ENCODE results near the gene MCOLN2. TPM values are rescaled to one million over a fixed set of nuclear protein-coding genes. Genes with fewer than 3 reads are reported as not detected.
"Not testable (repeated sequence)": the region's sequence is repeated elsewhere in the genome, so short reads cannot be mapped to it uniquely, and the experiment has no call there.

MCOLN2 gene
- total RNA-seq, 1 experiment from 2014 or later = 3.8 TPM

- no peak for TF ChIP-seq FOXP4 (CRISPR knock-in tag; IDR thresholded peaks at IDR 0.05)
- no peak for TF ChIP-seq USF2 (CRISPR knock-in tag; IDR thresholded peaks at IDR 0.05)
- no peak for TF ChIP-seq ZMAT4 (CRISPR knock-in tag; IDR thresholded peaks at IDR 0.05)
Measured at GRCh38 chr1:84988588-84988987, 8.3 kb downstream of the MCOLN2 start (continued).

GRCh38 chr1:84986561-84986960 lies 10.4 kb downstream of the MCOLN2 start:
- CTCF ChIA-PET = not testable (repeated sequence)

GRCh38 chr1:84985365-84985764 lies 11.5 kb downstream of the MCOLN2 start:
- Mint-ChIP-seq H3K27me3 (ENCODE audit: low read depth) (no peaks in the 10 kb centered on the region), H3K27ac (no peak overlapping the region), H3K36me3 (no peaks in the 10 kb centered on the region), H3K4me1 (no peaks in the 10 kb centered on the region), H3K4me3 (no peak overlapping the region), H3K9me3 (peaks cover 6% of the 10 kb centered on the region)
- POLR2A ChIA-PET = no interaction called here
- ATAC-seq (no peak), DNase-seq (ENCODE audit: low spot score) (no peak)
- CTCF ChIA-PET = no interaction called here
- no peak for TF ChIP-seq ELF4 (CRISPR knock-in tag; IDR thresholded peaks at IDR 0.05; ENCODE audit: low read depth)
- no peak for TF ChIP-seq ZNF671 (CRISPR knock-in tag; IDR thresholded peaks at IDR 0.05)
- no peak for TF ChIP-seq FOXP4 (CRISPR knock-in tag; IDR thresholded peaks at IDR 0.05)
- TF ChIP-seq GTF2I (CRISPR knock-in tag; conservative IDR thresholded peaks at IDR 0.05) = no peak
- no peak for TF ChIP-seq TEAD1 (CRISPR knock-in tag; IDR thresholded peaks at IDR 0.05)
- TF ChIP-seq CREB1 (CRISPR knock-in tag; IDR thresholded peaks at IDR 0.05) = no peak
- TF ChIP-seq NR1H2 (CRISPR knock-in tag; IDR thresholded peaks at IDR 0.05) = no peak
- TF ChIP-seq ATF1 (CRISPR knock-in tag; IDR thresholded peaks at IDR 0.05) = no peak
- no peak for TF ChIP-seq ZNF263 (CRISPR knock-in tag; IDR thresholded peaks at IDR 0.05; ENCODE audit: low read depth)
- no peak for TF ChIP-seq ZNF232 (CRISPR knock-in tag; IDR thresholded peaks at IDR 0.05)
- TF ChIP-seq RORB (CRISPR knock-in tag; IDR thresholded peaks at IDR 0.05) = no peak
- TF ChIP-seq IRF1 (CRISPR knock-in tag; IDR thresholded peaks at IDR 0.05) = no peak
- TF ChIP-seq CDX4 (CRISPR knock-in tag; IDR thresholded peaks at IDR 0.05; ENCODE audit: borderline replicate concordance) = no peak
- TF ChIP-seq USF2 (CRISPR knock-in tag; IDR thresholded peaks at IDR 0.05) = no peak
- no peak for TF ChIP-seq ZNF416 (CRISPR knock-in tag; IDR thresholded peaks at IDR 0.05)
- TF ChIP-seq ZSCAN18 (CRISPR knock-in tag; IDR thresholded peaks at IDR 0.05) = no peak
- no peak for TF ChIP-seq ETV6 (CRISPR knock-in tag; IDR thresholded peaks at IDR 0.05)
- TF ChIP-seq ZNF512 (CRISPR knock-in tag; IDR thresholded peaks at IDR 0.05; ENCODE audit: borderline replicate concordance) = no peak

More at GRCh38 chr1:84986561-84986960, 10.4 kb downstream of the MCOLN2 start:
- H3K9me3 Mint-ChIP-seq; H3K4me1 Mint-ChIP-seq; POLR2A ChIA-PET; H3K36me3 Mint-ChIP-seq; H3K27me3 Mint-ChIP-seq (ENCODE audit: low read depth); H3K27ac Mint-ChIP-seq; H3K4me3 Mint-ChIP-seq; ATAC-seq; DNase-seq (ENCODE audit: low spot score): not testable (repeated sequence)
